SK-N-SH treated with all-trans-retinoic acid at 6 μM for 48 hours (cell line): ENCODE data around the gene PHYKPL.
"Not testable (repeated sequence)": the region's sequence is repeated elsewhere in the genome, so short reads cannot be mapped to it uniquely, and the experiment has no call there.

Experiments
- ATAC-seq: fragments of 200-7000 bp; cut with Tn5 transposase; 3 replicates; pipeline ENCODE4 v1.9.1; 2020; ENCODE audit warnings: mild to moderate bottlenecking, moderate library complexity
- ARNTL ChIP-seq: fragments of 450-650 bp; formaldehyde crosslinking; IDR thresholded peaks from 2 replicates; pipeline ENCODE4 v1.5.0; 2020; ENCODE audit warnings: low read depth, mild to moderate bottlenecking, moderate library complexity, borderline replicate concordance
- CSDC2 ChIP-seq: fragments of 250-450 bp; sonication (Bioruptor Pico); IDR thresholded peaks from 2 replicates; pipeline ENCODE4 v1.5.0; 2020; ENCODE audit warnings: mild to moderate bottlenecking, moderate library complexity
- ESRRG ChIP-seq: fragments of 250-450 bp; sonication (Bioruptor Pico); IDR thresholded peaks from 2 replicates; pipeline ENCODE4 v1.6.1; 2021; ENCODE audit warnings: mild to moderate bottlenecking
- GLIS3 ChIP-seq: fragments of 250-450 bp; sonication (Bioruptor Pico); IDR thresholded peaks from 2 replicates; pipeline ENCODE4 v1.5.0; 2020; ENCODE audit warnings: mild to moderate bottlenecking, moderate library complexity
- ISL1 ChIP-seq: fragments of 250-450 bp; sonication (Bioruptor Pico); IDR thresholded peaks from 2 replicates; pipeline ENCODE4 v2.1.2; 2022; ENCODE audit warnings: mild to moderate bottlenecking, moderate library complexity
- OSR1 ChIP-seq: fragments of 250-450 bp; sonication (Bioruptor Pico); IDR thresholded peaks from 2 replicates; pipeline ENCODE4 v1.8.0; 2022; ENCODE audit warnings: moderate library complexity, mild to moderate bottlenecking, inconsistent platforms
- RARB ChIP-seq: fragments of 250-450 bp; sonication (Bioruptor Pico); IDR thresholded peaks from 2 replicates; pipeline ENCODE4 v1.8.0; 2021; ENCODE audit warnings: mild to moderate bottlenecking, moderate library complexity
- SNAI2 ChIP-seq: fragments of 250-450 bp; sonication (Bioruptor Pico); IDR thresholded peaks from 2 replicates; pipeline ENCODE4 v1.5.0; 2020; ENCODE audit warnings: mild to moderate bottlenecking, moderate library complexity
- ZC3H10 ChIP-seq: fragments of 250-450 bp; sonication (Bioruptor Pico); IDR thresholded peaks from 2 replicates; pipeline ENCODE4 v1.5.1; 2021; ENCODE audit warnings: mild to moderate bottlenecking, moderate library complexity
- ZFP3 ChIP-seq: fragments of 250-450 bp; sonication (Bioruptor Pico); IDR thresholded peaks from 2 replicates; pipeline ENCODE4 v1.5.0; 2020; ENCODE audit warnings: mild to moderate bottlenecking, moderate library complexity
- ZFP30 ChIP-seq: fragments of 450-650 bp; formaldehyde crosslinking; IDR thresholded peaks from 2 replicates; pipeline ENCODE4 v1.5.0; 2022; ENCODE audit warnings: mild to moderate bottlenecking, moderate library complexity
- ZNF565 ChIP-seq: fragments of 450-650 bp; formaldehyde crosslinking; conservative IDR thresholded peaks from 2 replicates; pipeline ENCODE4 v1.5.0; 2020; ENCODE audit warnings: low read depth, mild to moderate bottlenecking, moderate library complexity
- ZNF70 ChIP-seq: fragments of 450-650 bp; formaldehyde crosslinking; IDR thresholded peaks from 2 replicates; pipeline ENCODE4 v1.5.0; 2020; ENCODE audit warnings: mild to moderate bottlenecking, moderate library complexity
- ZNF8 ChIP-seq: fragments of 450-650 bp; formaldehyde crosslinking; IDR thresholded peaks from 2 replicates; pipeline ENCODE4 v1.5.0; 2020; ENCODE audit warnings: mild to moderate bottlenecking, moderate library complexity
- TF ChIP-seq, protein P1 (sequence below): fragments of 250-450 bp; sonication (Bioruptor Pico); IDR thresholded peaks from 2 replicates; pipeline ENCODE4 v1.5.1; 2020; ENCODE audit warnings: low read depth, mild to moderate bottlenecking, moderate library complexity
- TF ChIP-seq, protein P2 (sequence below): fragments of 250-450 bp; sonication (Bioruptor Pico); IDR thresholded peaks from 2 replicates; pipeline ENCODE4 v1.5.0; 2020; ENCODE audit warnings: mild to moderate bottlenecking, moderate library complexity
- TF ChIP-seq, protein P3 (sequence below): fragments of 250-450 bp; sonication (Bioruptor Pico); IDR thresholded peaks from 2 replicates; pipeline ENCODE4 v1.5.1; 2021; ENCODE audit warnings: mild to moderate bottlenecking, moderate library complexity
- TF ChIP-seq, protein P4 (sequence below): fragments of 250-450 bp; sonication (Bioruptor Pico); IDR thresholded peaks from 2 replicates; pipeline ENCODE4 v1.8.0; 2020; ENCODE audit warnings: mild to moderate bottlenecking, moderate library complexity, borderline replicate concordance

The PHYKPL gene

DNA sequence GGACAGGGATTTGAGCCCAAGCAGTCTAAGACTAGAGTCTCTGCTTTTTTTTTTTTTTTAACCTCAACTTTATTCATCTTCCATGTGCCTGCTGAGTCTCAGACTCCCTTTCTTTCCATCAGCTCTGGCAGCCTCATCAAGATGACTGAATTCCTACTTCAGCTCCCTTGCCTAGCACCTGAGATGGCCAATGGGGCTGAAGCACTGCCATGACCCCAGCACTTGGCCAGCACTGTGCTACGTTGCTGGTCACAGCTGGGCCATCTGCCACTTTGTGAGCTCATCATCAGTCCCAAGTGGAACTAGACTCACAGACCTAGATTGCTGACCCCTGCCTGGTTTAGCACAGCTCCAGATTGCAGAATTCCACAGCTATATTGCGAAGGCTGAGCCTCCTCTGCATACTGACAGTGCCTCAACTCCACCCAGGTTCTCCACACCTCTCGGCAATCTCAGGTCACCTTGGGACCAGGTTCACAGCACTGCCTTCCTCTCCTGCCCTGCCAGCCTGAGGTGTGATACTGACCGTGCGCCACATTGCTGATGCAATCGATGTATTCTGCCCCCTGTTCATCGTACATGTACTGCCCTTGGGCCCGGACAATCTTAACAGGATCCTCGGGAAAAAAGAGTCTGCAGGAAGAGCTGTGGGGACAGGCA lies 1.6 kb downstream of the PHYKPL start:
- ATAC-seq = no peak
- TF ChIP-seq ZNF70 (CRISPR knock-in tag) = no peak
- no peak for TF ChIP-seq GLIS3

DNA sequence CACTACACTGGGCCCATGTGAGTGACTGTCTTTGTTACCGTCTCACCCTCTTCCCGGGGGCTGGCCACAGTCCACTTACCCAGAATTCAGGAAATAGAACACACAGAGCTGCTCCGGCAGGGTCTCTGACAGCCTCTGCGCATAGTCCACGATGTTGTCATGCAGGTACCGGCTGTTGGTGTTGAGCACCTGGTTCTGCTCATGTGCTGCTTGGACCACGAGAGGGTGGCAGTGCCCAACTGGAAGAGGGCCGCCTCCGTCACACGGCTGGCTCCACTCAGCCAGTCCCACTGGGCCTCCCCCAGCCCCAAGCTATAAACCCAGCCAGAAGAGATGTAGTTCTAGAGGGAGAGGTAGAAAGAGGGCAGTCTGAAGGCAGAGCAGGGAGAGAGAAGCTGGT lies 2.7 kb downstream of the PHYKPL start:
- no peak for ATAC-seq
- TF ChIP-seq ZFP3 (CRISPR knock-in tag) = no peak
- TF ChIP-seq, protein P1, sequence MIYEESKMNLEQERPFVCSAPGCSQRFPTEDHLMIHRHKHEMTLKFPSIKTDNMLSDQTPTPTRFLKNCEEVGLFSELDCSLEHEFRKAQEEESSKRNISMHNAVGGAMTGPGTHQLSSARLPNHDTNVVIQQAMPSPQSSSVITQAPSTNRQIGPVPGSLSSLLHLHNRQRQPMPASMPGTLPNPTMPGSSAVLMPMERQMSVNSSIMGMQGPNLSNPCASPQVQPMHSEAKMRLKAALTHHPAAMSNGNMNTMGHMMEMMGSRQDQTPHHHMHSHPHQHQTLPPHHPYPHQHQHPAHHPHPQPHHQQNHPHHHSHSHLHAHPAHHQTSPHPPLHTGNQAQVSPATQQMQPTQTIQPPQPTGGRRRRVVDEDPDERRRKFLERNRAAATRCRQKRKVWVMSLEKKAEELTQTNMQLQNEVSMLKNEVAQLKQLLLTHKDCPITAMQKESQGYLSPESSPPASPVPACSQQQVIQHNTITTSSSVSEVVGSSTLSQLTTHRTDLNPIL = no peak

DNA sequence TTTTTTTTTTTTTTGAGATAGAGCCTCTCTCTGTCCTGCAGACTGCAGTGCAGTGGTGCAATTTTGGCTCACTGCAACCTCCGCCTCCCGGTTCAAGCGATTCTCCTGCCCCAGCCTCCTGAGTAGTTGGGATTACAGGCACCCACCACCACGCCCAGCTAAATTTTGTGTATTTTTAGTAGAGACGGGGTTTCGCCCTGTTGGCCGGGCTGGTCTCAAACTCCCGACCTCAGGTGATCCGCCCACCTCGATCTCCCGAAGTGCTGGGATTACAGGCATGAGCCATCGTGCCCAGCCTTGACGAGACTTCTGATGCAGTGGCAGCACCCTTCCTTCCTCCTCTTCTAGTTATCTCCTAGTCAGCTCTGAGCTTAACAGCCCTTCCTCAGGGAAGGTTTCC lies 3.5 kb downstream of the PHYKPL start:
- not testable (repeated sequence) for ATAC-seq

DNA sequence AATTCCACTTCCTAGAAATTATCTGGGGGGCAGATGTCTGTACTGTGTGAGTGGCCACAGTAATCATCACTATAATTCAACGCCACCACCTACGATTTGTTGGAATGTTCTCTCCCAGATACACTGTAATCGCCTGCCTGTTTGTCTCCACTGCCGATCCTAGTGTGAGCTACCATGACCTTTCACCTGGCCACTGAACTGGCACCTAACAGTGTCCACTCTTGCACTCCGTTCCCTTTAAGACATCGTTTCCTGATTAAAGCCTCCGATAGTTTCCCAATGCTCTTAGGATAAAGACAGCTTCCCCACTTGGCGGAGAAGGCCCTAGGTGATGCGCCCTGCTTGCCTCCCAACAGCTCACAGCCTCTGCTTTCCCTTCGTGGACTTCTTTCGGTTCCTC lies 4.0 kb downstream of the PHYKPL start:
- TF ChIP-seq, protein P2, sequence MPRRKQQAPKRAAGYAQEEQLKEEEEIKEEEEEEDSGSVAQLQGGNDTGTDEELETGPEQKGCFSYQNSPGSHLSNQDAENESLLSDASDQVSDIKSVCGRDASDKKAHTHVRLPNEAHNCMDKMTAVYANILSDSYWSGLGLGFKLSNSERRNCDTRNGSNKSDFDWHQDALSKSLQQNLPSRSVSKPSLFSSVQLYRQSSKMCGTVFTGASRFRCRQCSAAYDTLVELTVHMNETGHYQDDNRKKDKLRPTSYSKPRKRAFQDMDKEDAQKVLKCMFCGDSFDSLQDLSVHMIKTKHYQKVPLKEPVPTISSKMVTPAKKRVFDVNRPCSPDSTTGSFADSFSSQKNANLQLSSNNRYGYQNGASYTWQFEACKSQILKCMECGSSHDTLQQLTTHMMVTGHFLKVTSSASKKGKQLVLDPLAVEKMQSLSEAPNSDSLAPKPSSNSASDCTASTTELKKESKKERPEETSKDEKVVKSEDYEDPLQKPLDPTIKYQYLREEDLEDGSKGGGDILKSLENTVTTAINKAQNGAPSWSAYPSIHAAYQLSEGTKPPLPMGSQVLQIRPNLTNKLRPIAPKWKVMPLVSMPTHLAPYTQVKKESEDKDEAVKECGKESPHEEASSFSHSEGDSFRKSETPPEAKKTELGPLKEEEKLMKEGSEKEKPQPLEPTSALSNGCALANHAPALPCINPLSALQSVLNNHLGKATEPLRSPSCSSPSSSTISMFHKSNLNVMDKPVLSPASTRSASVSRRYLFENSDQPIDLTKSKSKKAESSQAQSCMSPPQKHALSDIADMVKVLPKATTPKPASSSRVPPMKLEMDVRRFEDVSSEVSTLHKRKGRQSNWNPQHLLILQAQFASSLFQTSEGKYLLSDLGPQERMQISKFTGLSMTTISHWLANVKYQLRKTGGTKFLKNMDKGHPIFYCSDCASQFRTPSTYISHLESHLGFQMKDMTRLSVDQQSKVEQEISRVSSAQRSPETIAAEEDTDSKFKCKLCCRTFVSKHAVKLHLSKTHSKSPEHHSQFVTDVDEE (CRISPR knock-in tag) = no peak
- TF ChIP-seq ZFP30 (no peak), ZC3H10 (CRISPR knock-in tag) (no peak), ARNTL (CRISPR knock-in tag) (no peak), SNAI2 (CRISPR knock-in tag) (no peak), OSR1 (CRISPR knock-in tag) (no peak), ISL1 (no peak), ZNF70 (CRISPR knock-in tag) (no peak), CSDC2 (CRISPR knock-in tag) (no peak), ZNF565 (CRISPR knock-in tag) (no peak), ZFP3 (CRISPR knock-in tag) (no peak), RARB (CRISPR knock-in tag) (no peak), ESRRG (CRISPR knock-in tag) (no peak)
- TF ChIP-seq, protein P3, sequence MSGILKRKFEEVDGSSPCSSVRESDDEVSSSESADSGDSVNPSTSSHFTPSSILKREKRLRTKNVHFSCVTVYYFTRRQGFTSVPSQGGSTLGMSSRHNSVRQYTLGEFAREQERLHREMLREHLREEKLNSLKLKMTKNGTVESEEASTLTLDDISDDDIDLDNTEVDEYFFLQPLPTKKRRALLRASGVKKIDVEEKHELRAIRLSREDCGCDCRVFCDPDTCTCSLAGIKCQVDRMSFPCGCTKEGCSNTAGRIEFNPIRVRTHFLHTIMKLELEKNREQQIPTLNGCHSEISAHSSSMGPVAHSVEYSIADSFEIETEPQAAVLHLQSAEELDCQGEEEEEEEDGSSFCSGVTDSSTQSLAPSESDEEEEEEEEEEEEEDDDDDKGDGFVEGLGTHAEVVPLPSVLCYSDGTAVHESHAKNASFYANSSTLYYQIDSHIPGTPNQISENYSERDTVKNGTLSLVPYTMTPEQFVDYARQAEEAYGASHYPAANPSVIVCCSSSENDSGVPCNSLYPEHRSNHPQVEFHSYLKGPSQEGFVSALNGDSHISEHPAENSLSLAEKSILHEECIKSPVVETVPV (CRISPR knock-in tag) = no peak
- no peak for ATAC-seq

DNA sequence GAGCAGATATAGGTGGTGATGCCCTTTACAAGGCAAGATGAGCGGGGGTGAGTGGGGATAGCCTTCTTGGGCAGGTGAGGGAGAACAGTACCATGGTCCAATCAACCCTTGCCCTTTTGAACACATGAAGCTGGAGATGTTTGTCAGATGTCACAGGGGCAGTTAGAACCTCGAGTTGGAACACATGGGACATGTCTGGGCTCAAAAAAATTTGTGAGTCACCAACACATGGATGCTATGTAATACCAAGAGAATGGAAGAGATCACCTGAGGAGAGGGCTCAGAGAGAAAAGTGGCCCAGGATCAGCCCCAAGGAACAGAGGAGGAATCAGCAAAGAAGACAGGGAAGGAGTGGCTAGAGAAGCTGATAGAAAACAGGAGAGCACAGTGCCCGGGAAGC lies 4.7 kb downstream of the PHYKPL start:
- ATAC-seq = no peak
- no peak for TF ChIP-seq ZNF565 (CRISPR knock-in tag)
- TF ChIP-seq, protein P4, sequence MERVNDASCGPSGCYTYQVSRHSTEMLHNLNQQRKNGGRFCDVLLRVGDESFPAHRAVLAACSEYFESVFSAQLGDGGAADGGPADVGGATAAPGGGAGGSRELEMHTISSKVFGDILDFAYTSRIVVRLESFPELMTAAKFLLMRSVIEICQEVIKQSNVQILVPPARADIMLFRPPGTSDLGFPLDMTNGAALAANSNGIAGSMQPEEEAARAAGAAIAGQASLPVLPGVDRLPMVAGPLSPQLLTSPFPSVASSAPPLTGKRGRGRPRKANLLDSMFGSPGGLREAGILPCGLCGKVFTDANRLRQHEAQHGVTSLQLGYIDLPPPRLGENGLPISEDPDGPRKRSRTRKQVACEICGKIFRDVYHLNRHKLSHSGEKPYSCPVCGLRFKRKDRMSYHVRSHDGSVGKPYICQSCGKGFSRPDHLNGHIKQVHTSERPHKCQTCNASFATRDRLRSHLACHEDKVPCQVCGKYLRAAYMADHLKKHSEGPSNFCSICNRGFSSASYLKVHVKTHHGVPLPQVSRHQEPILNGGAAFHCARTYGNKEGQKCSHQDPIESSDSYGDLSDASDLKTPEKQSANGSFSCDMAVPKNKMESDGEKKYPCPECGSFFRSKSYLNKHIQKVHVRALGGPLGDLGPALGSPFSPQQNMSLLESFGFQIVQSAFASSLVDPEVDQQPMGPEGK (CRISPR knock-in tag) = no peak
- no peak for TF ChIP-seq ESRRG (CRISPR knock-in tag)
- TF ChIP-seq ZFP30 = no peak
- TF ChIP-seq ZNF8 (CRISPR knock-in tag) = no peak
- TF ChIP-seq ARNTL (CRISPR knock-in tag) = no peak

DNA sequence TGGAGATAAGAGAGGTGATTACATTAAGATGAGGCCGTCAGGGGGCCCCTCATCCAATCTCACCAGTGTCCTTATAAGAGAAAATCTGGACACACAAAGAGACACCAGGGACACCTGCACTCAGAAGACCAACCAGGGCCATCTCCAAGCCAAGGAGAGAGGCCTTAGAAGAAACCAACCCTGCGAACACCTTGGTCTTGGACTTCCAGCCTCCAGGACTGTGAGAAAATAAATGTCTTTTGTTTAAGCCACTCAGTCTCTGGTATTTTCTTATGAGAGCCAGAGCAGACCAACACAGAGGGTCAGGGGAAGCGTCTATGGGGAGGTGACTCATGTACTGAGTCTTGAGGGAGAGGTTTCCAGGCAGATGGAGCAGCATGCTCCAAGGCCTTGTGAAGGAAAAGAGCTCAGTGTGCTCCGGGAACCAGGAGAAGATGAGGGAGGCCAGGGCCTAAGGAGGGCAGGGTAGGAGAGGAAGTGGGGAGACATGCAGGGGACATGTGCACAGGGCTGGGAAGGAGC lies 5.4 kb downstream of the PHYKPL start:
- TF ChIP-seq ZC3H10 (CRISPR knock-in tag) (no peak), GLIS3 (no peak), RARB (CRISPR knock-in tag) (no peak), ISL1 (no peak)
- TF ChIP-seq, protein P2 (CRISPR knock-in tag) = no peak
- TF ChIP-seq, all 23 proteins: peak for 0
- no peak for ATAC-seq
